BJ (cell line): ENCODE data around the gene IL32. TPM values are rescaled to one million over a fixed set of nuclear protein-coding genes. Genes with fewer than 3 reads are reported as not detected.
"Not testable (repeated sequence)": the region's sequence is repeated elsewhere in the genome, so short reads cannot be mapped to it uniquely, and the experiment has no call there.

Experiments used
- CTCF ChIA-PET: fragments of 350-600 bp; formaldehyde crosslinking; extraction: SDS; loops from one replicate; lab custom pipeline; 2021; ENCODE audit warnings: antibody characterized with exemption, inconsistent platforms; lab: Yijun Ruan, JAX
- POLR2A ChIA-PET: fragments of 300-600 bp; sonication (Branson Sonifier 250); formaldehyde crosslinking; extraction: SDS; loops from one replicate; lab custom pipeline; 2021; ENCODE audit warnings: antibody characterized with exemption; lab: Charles Lee
- DNase-seq: peaks from one replicate; pipeline ENCODE4 v3.0.0-alpha.2; 2011; ENCODE audit warnings: low read depth
- H3K27me3 ChIP-seq: 2 replicates; pipeline ENCODE4 v1.6.0; 2011; ENCODE audit warnings: low read length; ENCODE audit not compliant: control insufficient read depth, insufficient read depth
- H3K36me3 ChIP-seq: 2 replicates; pipeline ENCODE4 v1.5.1; 2011; ENCODE audit warnings: low read length; ENCODE audit not compliant: control insufficient read depth, insufficient read depth
- H3K4me3 ChIP-seq: 2 replicates; pipeline ENCODE4 v1.5.1; 2011; ENCODE audit warnings: low read depth, mild to moderate bottlenecking, control low read depth, low read length
- CTCF ChIP-seq: IDR thresholded peaks from 2 replicates; pipeline ENCODE4 v1.5.1; 2011; ENCODE audit warnings: low read depth, mild to moderate bottlenecking, control low read depth, inconsistent platforms, low read length, moderate library complexity; ENCODE audit not compliant: insufficient read depth
- polyA plus RNA-seq: library from polyadenylated mRNA; depleted of rRNA; stranded (reverse); fragments of >200 nt; gene quantifications from 2 replicates; pipeline ENCODE4 v1.2.3, GENCODE V29; 2011

The IL32 gene
- polyA plus RNA-seq, 1 experiment, result 18.1 TPM

GRCh38 chr16:3068487-3068886 lies 3.0 kb downstream of the IL32 start:
- no peaks in the 10 kb centered on the region for H3K27me3 ChIP-seq
- DNase-seq, result no peak
- no peak overlapping the region for H3K4me3 ChIP-seq
- no peak for TF ChIP-seq CTCF
- ChIA-PET POLR2A (no interaction called here), CTCF (no interaction called here)
- H3K36me3 ChIP-seq, result no peaks in the 10 kb centered on the region

- CTCF ChIA-PET, H3K36me3 ChIP-seq, H3K27me3 ChIP-seq, H3K4me3 ChIP-seq, POLR2A ChIA-PET, DNase-seq: not testable (repeated sequence)
Observed at GRCh38 chr16:3069146-3069545, 3.7 kb downstream of the IL32 start.

- no peak for TF ChIP-seq CTCF
- DNase-seq, result no peak
- no peaks in the 10 kb centered on the region for H3K36me3 ChIP-seq
- CTCF ChIA-PET, result interaction anchor here (1.5 to 1.6 kb wide), 2 partner anchors 10 to 59 kb away, joined by 4 to 5 read pairs; no protein-coding TSS in a partner anchor
- no peak overlapping the region for H3K4me3 ChIP-seq
- H3K27me3 ChIP-seq, result peaks cover 4% of the 10 kb centered on the region
- POLR2A ChIA-PET, result no interaction called here
Observed at GRCh38 chr16:3070608-3071111, 5.2 kb downstream of the IL32 start.

GRCh38 chr16:3071655-3072054 lies 6.2 kb downstream of the IL32 start:
- Histone ChIP-seq H3K27me3 (peaks cover 7% of the 10 kb centered on the region), H3K36me3 (no peaks in the 10 kb centered on the region), H3K4me3 (no peak overlapping the region)
- TF ChIP-seq CTCF, result no peak
- CTCF ChIA-PET, result interaction anchor here (1.5 to 1.6 kb wide), 2 partner anchors 9 to 58 kb away, joined by 4 to 5 read pairs; no protein-coding TSS in a partner anchor
- no peak for DNase-seq
- POLR2A ChIA-PET, result no interaction called here

- H3K4me3 ChIP-seq, DNase-seq, H3K36me3 ChIP-seq, H3K27me3 ChIP-seq, CTCF ChIA-PET, POLR2A ChIA-PET: not testable (repeated sequence)
Observed at GRCh38 chr16:3072148-3072547, 6.7 kb downstream of the IL32 start.

GRCh38 chr16:3072576-3073263 lies 7.3 kb downstream of the IL32 start:
- POLR2A ChIA-PET, H3K36me3 ChIP-seq, CTCF ChIA-PET, H3K4me3 ChIP-seq, DNase-seq, H3K27me3 ChIP-seq: not testable (repeated sequence)
